Neural cell (in vitro differentiated cells): ENCODE data around the gene AKR1B15. TPM values are rescaled to one million over a fixed set of nuclear protein-coding genes. Genes with fewer than 3 reads are reported as not detected.
"Not testable (repeated sequence)": the region's sequence is repeated elsewhere in the genome, so short reads cannot be mapped to it uniquely, and the experiment has no call there.

Source experiments
- H2AFZ ChIP-seq: fragments of 200-600, 300-800 bp; sonication (generic), shearing (Covaris generic); 2 replicates; pipeline ENCODE4 v1.6.0; 2014; ENCODE audit warnings: low read depth, mild to moderate bottlenecking, antibody characterized with exemption, low read length, moderate library complexity
- H3F3A ChIP-seq: fragments of 200-600 bp; shearing (Covaris generic); 2 replicates; pipeline ENCODE4 v1.6.1; 2016; ENCODE audit warnings: mild to moderate bottlenecking, moderate library complexity, mixed read lengths, antibody characterized with exemption, low read length; ENCODE audit not compliant: insufficient read depth, poor library complexity, severe bottlenecking
- H3K27ac ChIP-seq: fragments of 200-600, 300-800 bp; sonication (generic), shearing (Covaris generic); 2 replicates; pipeline ENCODE4 v1.5.1; 2014; ENCODE audit warnings: mild to moderate bottlenecking, low read length, moderate library complexity
- H3K27me3 ChIP-seq: fragments of 300-800, 200-600 bp; sonication (generic), shearing (Covaris generic); 2 replicates; pipeline ENCODE4 v1.6.0; 2014; ENCODE audit warnings: mild to moderate bottlenecking, low read depth, low read length, moderate library complexity; ENCODE audit not compliant: insufficient read depth
- H3K36me3 ChIP-seq: fragments of 300-800, 200-600 bp; sonication (generic), shearing (Covaris generic); 2 replicates; pipeline ENCODE4 v1.5.1; 2014; ENCODE audit warnings: mild to moderate bottlenecking, antibody characterized with exemption, low read length, moderate library complexity; ENCODE audit not compliant: insufficient read depth
- H3K4me2 ChIP-seq: fragments of 300-800, 200-600 bp; sonication (generic), shearing (Covaris generic); 2 replicates; pipeline ENCODE4 v1.6.0; 2014; ENCODE audit warnings: mild to moderate bottlenecking, low read length
- H3K4me3 ChIP-seq: fragments of 300-800, 200-600 bp; sonication (generic), shearing (Covaris generic); 2 replicates; pipeline ENCODE4 v1.5.1; 2014; ENCODE audit warnings: mild to moderate bottlenecking, low read length, moderate library complexity
- H3K79me2 ChIP-seq: fragments of 200-600 bp; shearing (Covaris generic); replicated peaks from 2 replicates; pipeline ENCODE4 v1.6.0; 2014; ENCODE audit warnings: mild to moderate bottlenecking, low read length, moderate library complexity; ENCODE audit not compliant: insufficient read depth
- H3K9ac ChIP-seq: fragments of 300-800, 200-600 bp; sonication (generic), shearing (Covaris generic); 2 replicates; pipeline ENCODE4 v1.6.1; 2016; ENCODE audit warnings: mild to moderate bottlenecking, low read length, mixed read lengths
- H3K9me2 ChIP-seq: fragments of 200-600 bp; shearing (Covaris generic); 2 replicates; pipeline ENCODE4 v1.6.1; 2016; ENCODE audit warnings: mild to moderate bottlenecking, low read length, mixed read lengths; ENCODE audit not compliant: insufficient read depth
- H3K9me3 ChIP-seq: fragments of 200-600, 300-800 bp; sonication (generic), shearing (Covaris generic); 2 replicates; pipeline ENCODE4 v1.6.1; 2016; ENCODE audit warnings: mild to moderate bottlenecking, mixed run types, low read length, moderate library complexity, mixed read lengths
- H4K20me1 ChIP-seq: fragments of 200-600 bp; shearing (Covaris generic); 2 replicates; pipeline ENCODE4 v1.6.1; 2016; ENCODE audit warnings: mild to moderate bottlenecking, mixed run types; ENCODE audit not compliant: insufficient read depth
- CTCF ChIP-seq: fragments of 450-650 bp; IDR thresholded peaks from 2 replicates; pipeline ENCODE4 v1.5.1; 2014; ENCODE audit warnings: antibody characterized with exemption, mild to moderate bottlenecking, moderate library complexity; ENCODE audit not compliant: poor library complexity, severe bottlenecking
- EP300 ChIP-seq: fragments of 450-650 bp; conservative IDR thresholded peaks from 2 replicates; pipeline ENCODE4 v1.6.1; 2014; ENCODE audit warnings: antibody characterized with exemption, mild to moderate bottlenecking, moderate library complexity; ENCODE audit not compliant: poor library complexity, severe bottlenecking
- EZH2 ChIP-seq: fragments of 200-600, 300-800 bp; shearing (Covaris generic), sonication (generic); IDR thresholded peaks from 2 replicates; pipeline ENCODE4 v1.6.1; 2014; ENCODE audit warnings: antibody characterized with exemption, low read length, borderline replicate concordance, mild to moderate bottlenecking; ENCODE audit not compliant: insufficient read depth, poor library complexity, severe bottlenecking
- MXI1 ChIP-seq: fragments of 450-650 bp; conservative IDR thresholded peaks from 2 replicates; pipeline ENCODE4 v1.6.1; 2014; ENCODE audit warnings: antibody characterized with exemption, mild to moderate bottlenecking; ENCODE audit not compliant: poor library complexity, severe bottlenecking
- POLR2AphosphoS5 ChIP-seq: IDR thresholded peaks from 2 replicates; pipeline ENCODE4 v1.6.1; 2012
- RAD21 ChIP-seq: fragments of 450-650 bp; conservative IDR thresholded peaks from 2 replicates; pipeline ENCODE4 v1.6.1; 2014; ENCODE audit warnings: antibody characterized with exemption, mild to moderate bottlenecking, moderate library complexity
- REST ChIP-seq: IDR thresholded peaks from 2 replicates; pipeline ENCODE4 v1.6.1; 2012; ENCODE audit warnings: borderline replicate concordance
- SMC3 ChIP-seq: fragments of 450-650 bp; conservative IDR thresholded peaks from 2 replicates; pipeline ENCODE4 v1.6.1; 2014; ENCODE audit warnings: antibody characterized with exemption, mild to moderate bottlenecking, moderate library complexity; ENCODE audit not compliant: poor library complexity
- TAF1 ChIP-seq: IDR thresholded peaks from 2 replicates; pipeline ENCODE4 v1.6.1; 2012; ENCODE audit warnings: low read depth
- polyA plus RNA-seq: library from polyadenylated mRNA; depleted of rRNA; stranded (reverse); fragments of >200 nt; gene quantifications from 2 replicates; pipeline ENCODE4 v1.2.3, GENCODE V29; 2014

AKR1B15 gene
- polyA plus RNA-seq, 1 donor from 2014 or later = not detected

GRCh38 chr7:134557391-134557790, 8.5 kb downstream of the AKR1B15 start:
- Histone ChIP-seq H3K79me2 (no peaks in the 10 kb centered on the region), H3K27ac (no peak overlapping the region), H3K9me2 (no peaks in the 10 kb centered on the region), H4K20me1 (no peaks in the 10 kb centered on the region), H3K4me3 (no peak overlapping the region), H3K36me3 (no peaks in the 10 kb centered on the region), H3K4me2 (no peak overlapping the region), H3K9ac (no peak overlapping the region), H3F3A (no peaks in the 10 kb centered on the region), H2AFZ (no peak overlapping the region), H3K27me3 (no peaks in the 10 kb centered on the region), H3K9me3 (no peaks in the 10 kb centered on the region)
- TF ChIP-seq EZH2 (no peak), POLR2AphosphoS5 (no peak)

DNA sequence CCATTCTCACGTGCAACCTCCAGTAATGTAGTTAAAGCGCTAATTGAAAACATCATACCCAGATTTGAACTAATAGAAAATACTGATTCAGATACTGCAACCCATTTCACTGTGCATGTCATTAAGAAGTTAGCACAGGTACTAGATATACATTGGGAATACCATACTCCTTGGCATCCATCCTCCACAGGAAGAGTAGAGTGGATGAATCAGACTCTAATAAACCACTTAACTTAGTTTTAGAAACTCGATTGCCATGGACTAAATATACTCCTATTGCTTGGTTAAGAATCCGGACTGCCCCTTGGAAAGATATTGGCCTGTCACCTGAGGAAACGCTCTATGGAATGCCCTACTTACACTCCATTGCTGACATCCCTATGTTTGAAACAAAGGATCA, 9.5 kb downstream of the AKR1B15 start:
- no peaks in the 10 kb centered on the region for H3K9me3 ChIP-seq
- no peak overlapping the region for H3K4me2 ChIP-seq
- no peaks in the 10 kb centered on the region for H3K27me3 ChIP-seq
- no peak overlapping the region for H3K27ac ChIP-seq
- no peaks in the 10 kb centered on the region for H4K20me1 ChIP-seq
- H3K9me2 ChIP-seq = no peaks in the 10 kb centered on the region
- no peak for TF ChIP-seq EP300
- TF ChIP-seq REST = no peak
- TF ChIP-seq RAD21 = no peak
- no peak for TF ChIP-seq SMC3
- TF ChIP-seq POLR2AphosphoS5 = no peak
- no peak for TF ChIP-seq EZH2
- no peak for TF ChIP-seq CTCF
- no peak for TF ChIP-seq TAF1
- TF ChIP-seq MXI1 = no peak
- H3K36me3 ChIP-seq = no peaks in the 10 kb centered on the region
- H3K4me3 ChIP-seq = no peak overlapping the region
- H3K9ac ChIP-seq = no peak overlapping the region
- H3K79me2 ChIP-seq = no peaks in the 10 kb centered on the region
- H2AFZ ChIP-seq = no peak overlapping the region
- no peaks in the 10 kb centered on the region for H3F3A ChIP-seq

DNA sequence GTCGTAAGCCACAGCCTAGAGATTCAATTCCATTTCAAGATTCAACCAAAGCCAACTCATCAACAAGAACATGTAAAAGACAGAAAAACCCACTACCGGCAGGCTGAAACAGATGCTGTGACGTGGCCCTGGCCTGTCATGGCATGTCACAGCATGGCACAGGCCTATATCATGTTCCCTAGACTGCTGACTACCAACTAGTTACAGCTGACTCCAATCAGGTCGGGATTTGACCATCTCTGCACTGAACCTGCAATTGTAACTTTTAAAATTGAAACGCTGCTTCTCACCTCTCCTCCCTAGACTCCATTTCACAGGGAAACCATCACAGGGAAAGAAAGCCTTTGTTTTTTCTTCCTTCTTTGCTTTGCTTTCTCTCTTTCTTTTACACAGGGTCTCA, 12.7 kb downstream of the AKR1B15 start:
- H3K9ac ChIP-seq, H3K9me2 ChIP-seq, H3F3A ChIP-seq, H3K4me2 ChIP-seq, H4K20me1 ChIP-seq, H3K27me3 ChIP-seq, H3K9me3 ChIP-seq, H3K36me3 ChIP-seq, H3K4me3 ChIP-seq, H3K79me2 ChIP-seq, H3K27ac ChIP-seq, H2AFZ ChIP-seq: not testable (repeated sequence)
